Psoas muscle (tissue), 8 donors: ENCODE measurements around the gene CRTAC1. TPM values are rescaled to one million over a fixed set of nuclear protein-coding genes. Genes with fewer than 3 reads are reported as not detected.

Experiments
- ATAC-seq, 4 donors: fragments of 200-7000 bp; cut with Tn5 transposase; one replicate each; pipeline ENCODE4 v1.9.1; 2020; ENCODE audit warnings: moderate library complexity in 3 of 4, mild to moderate bottlenecking in 2 of 4
- DNase-seq, 2 donors: peaks; one replicate each; pipeline ENCODE4 v3.0.0-alpha.2; 2020
- H3K27ac ChIP-seq: fragments of 200-600 bp; one replicate; pipeline ENCODE4 v1.8.0; 2022
- H3K27me3 ChIP-seq, 3 donors: fragments of 200-600 bp in 1 of 3; one replicate each; pipeline versions ENCODE4 v1.6.1 to v1.8.0; 2013 to 2022; ENCODE audit warnings: low read length in 2 of 3, mild to moderate bottlenecking in 2 of 3, moderate library complexity in 1 of 3; ENCODE audit not compliant: insufficient read depth in 3 of 3
- H3K36me3 ChIP-seq, 2 donors: fragments of 200-600 bp in 1 of 2; one replicate each; pipeline versions ENCODE4 v1.6.1 to v1.8.0; 2013 to 2022; ENCODE audit warnings: low read depth in 1 of 2, mild to moderate bottlenecking in 1 of 2, moderate library complexity in 1 of 2; ENCODE audit not compliant: insufficient read depth in 1 of 2
- H3K4me1 ChIP-seq: fragments of 200-600 bp; one replicate; pipeline ENCODE4 v1.8.0; 2022
- H3K4me3 ChIP-seq: fragments of 200-600 bp; one replicate; pipeline ENCODE4 v1.8.0; 2022; ENCODE audit warnings: mild to moderate bottlenecking
- H3K9me3 ChIP-seq: fragments of 200-600 bp; one replicate; pipeline ENCODE4 v1.8.0; 2022
- CTCF ChIP-seq: fragments of 200-600 bp; IDR thresholded peaks from one replicate; pipeline ENCODE4 v1.8.0; 2022; ENCODE audit warnings: antibody characterized with exemption
- WGBS, 3 donors: extraction: QIAGEN DNeasy Blood & Tissue Kit; methylation state at CpG; one replicate each; pipeline versions ENCODE4 v1.1.6 to v1.1.7; 2013; 5-methylcytosine and 5-hydroxymethylcytosine counted together
- intact Hi-C, 2 donors: fragments of 100-400 bp; cut with DNase I; formaldehyde crosslinking; loops; one replicate each; pipeline versions ENCODE4 v1.11.0 to v1.14.2; 2022
- polyA plus RNA-seq, 3 donors: library from polyadenylated mRNA; stranded (reverse); fragments of 200-250 nt; gene quantifications; one replicate each; pipeline ENCODE4 v1.2.3, GENCODE V29; 2013
- total RNA-seq, 4 donors: library from RNA; stranded (reverse); fragmentation: NEBNext Ultra II Directional in 2 of 4; extraction: Animal tissue kit (Norgen Biotek cat#: 25700) in 2 of 4; gene quantifications; one replicate each; pipeline versions ENCODE4 v1.2.1 to v1.2.4, GENCODE V29; 2021 to 2023
- donor health status: healthy with polysubstance abuse.
- donor health status: DM: no; HTN: no; CAD: no; lungs with moderate emphysema.
- donor health status: Bipolar disorder and iron deficiency.
- donor health status: healthy.
- donor health status: DM: yes; HTN: yes; CAD: no.
- donor health status: DM: no; HTN: no; CAD: no.
- donor health status: DM: no; HTN: no; CAD: no.
- donor health status: DM: yes; HTN: yes; CAD: no.

The CRTAC1 gene
- total and polyA plus RNA-seq, 7 donors: 0.07 to 0.93 (median 0.30) TPM

GRCh38 chr10:97948822-97949221 is 81.6 kb downstream of the CRTAC1 start:
- Histone ChIP-seq H3K9me3 (no peaks in the 10 kb centered on the region), H3K4me3 (no peak overlapping the region), H3K27ac (no peak overlapping the region), H3K36me3 (no peaks in the 10 kb centered on the region), H3K4me1 (no peaks in the 10 kb centered on the region), H3K27me3 (peaks cover 0 to 11% (median 9%) of the 10 kb centered on the region in 3 donors)
- DNase-seq (no peak), ATAC-seq (no peak)
- intact Hi-C loops: no loop called here
- WGBS, 3 donors: 74 to 78% (median 77%) methylated on average over 4 of the region's 4 CpGs
- no peak for TF ChIP-seq CTCF

- H3K4me3 ChIP-seq: no peak overlapping the region
- intact Hi-C loops: no loop called here
- peaks cover 0 to 24% (median 7%) of the 10 kb centered on the region in 3 donors for H3K27me3 ChIP-seq
- H3K27ac ChIP-seq: no peak overlapping the region
- ATAC-seq (no peak), DNase-seq (no peak)
- H3K4me1 ChIP-seq: no peaks in the 10 kb centered on the region
- TF ChIP-seq CTCF: no peak
- no peaks in the 10 kb centered on the region for H3K36me3 ChIP-seq
- H3K9me3 ChIP-seq: no peaks in the 10 kb centered on the region
Measured at GRCh38 chr10:97944772-97945171, 85.6 kb downstream of the CRTAC1 start.

GRCh38 chr10:97943294-97943693 is 87.1 kb downstream of the CRTAC1 start:
- no peak for DNase-seq
- Histone ChIP-seq H3K9me3 (no peaks in the 10 kb centered on the region), H3K4me3 (no peak overlapping the region), H3K4me1 (no peaks in the 10 kb centered on the region), H3K27me3 (peaks cover 0 to 24% (median 3%) of the 10 kb centered on the region in 3 donors), H3K27ac (no peak overlapping the region), H3K36me3 (no peaks in the 10 kb centered on the region)
- ATAC-seq: no peak
- TF ChIP-seq CTCF: no peak
- 66 to 73% (median 70%) methylated on average over 2 of the region's 2 CpGs for WGBS, 3 donors
- intact Hi-C loops: no loop called here

GRCh38 chr10:97940534-97940933 is 89.9 kb downstream of the CRTAC1 start:
- H3K27ac ChIP-seq: no peak overlapping the region
- DNase-seq (no peak), ATAC-seq (no peak)
- intact Hi-C loops: no loop called here
- no peaks in the 10 kb centered on the region for H3K9me3 ChIP-seq
- 45 to 63% (median 52%) methylated on average over 6 of the region's 6 CpGs for WGBS, 3 donors
- TF ChIP-seq CTCF: no peak
- H3K4me3 ChIP-seq: no peak overlapping the region
- no peaks in the 10 kb centered on the region for H3K36me3 ChIP-seq
- H3K27me3 ChIP-seq: peaks cover 0 to 18% (median 1%) of the 10 kb centered on the region in 3 donors
- no peaks in the 10 kb centered on the region for H3K4me1 ChIP-seq

GRCh38 chr10:97939446-97939990 is 90.9 kb downstream of the CRTAC1 start:
- TF ChIP-seq CTCF: no peak
- Histone ChIP-seq H3K27ac (no peak overlapping the region), H3K4me1 (no peaks in the 10 kb centered on the region), H3K4me3 (no peak overlapping the region), H3K9me3 (no peaks in the 10 kb centered on the region), H3K27me3 (peaks cover 0 to 14% (median under 1%) of the 10 kb centered on the region in 3 donors), H3K36me3 (no peaks in the 10 kb centered on the region)
- no peak for ATAC-seq
- no peak for DNase-seq
- WGBS, 3 donors: 33 to 41% (median 39%) methylated on average over 5 of the region's 5 CpGs
- intact Hi-C loops: no loop called here
